ENCODE measurements around the gene ZBTB45. TPM values are rescaled to one million over a fixed set of nuclear protein-coding genes. Genes with fewer than 3 reads are reported as not detected.
A peak's percentile ranks its signal among the peaks of the same experiment; 100 is the strongest.
"Not testable (repeated sequence)": the region's sequence is repeated elsewhere in the genome, so short reads cannot be mapped to it uniquely, and the experiment has no call there.

ZBTB45 gene
- total RNA-seq, 2 experiments from 2014 or later, result 10.1 to 11.1 TPM

DNA sequence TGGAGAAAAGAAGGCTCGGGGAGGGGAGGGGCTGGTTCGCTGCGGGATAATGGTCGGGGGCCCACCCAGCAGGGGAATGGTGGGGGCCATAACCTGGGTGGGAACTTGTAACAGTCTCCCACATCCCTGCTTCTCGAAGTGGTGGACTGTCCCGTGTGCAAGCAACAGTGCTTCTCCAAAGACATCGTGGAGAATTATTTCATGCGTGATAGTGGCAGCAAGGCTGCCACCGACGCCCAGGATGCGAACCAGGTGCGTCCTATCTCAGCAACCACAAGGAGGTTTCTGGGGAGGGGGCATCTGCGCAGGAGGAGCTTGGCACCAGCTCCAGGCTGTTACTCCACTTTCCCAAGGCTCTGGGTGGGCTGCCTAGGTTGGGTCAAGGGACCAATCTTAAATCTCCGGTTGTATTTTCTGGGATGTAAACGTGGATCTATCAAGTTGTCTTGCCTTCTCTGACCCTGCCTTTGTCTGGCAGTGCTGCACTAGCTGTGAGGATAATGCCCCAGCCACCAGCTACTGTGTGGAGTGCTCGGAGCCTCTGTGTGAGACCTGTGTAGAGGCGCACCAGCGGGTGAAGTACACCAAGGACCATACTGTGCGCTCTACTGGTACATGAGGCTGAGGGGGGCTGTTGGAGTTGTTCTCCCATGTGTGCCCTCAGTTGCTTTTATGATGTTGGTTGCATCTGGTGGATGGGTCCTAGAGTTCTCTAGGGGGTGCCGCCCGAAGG is 25.8 kb upstream of the ZBTB45 start:
- H3K27me3 Mint-ChIP-seq, result no peaks in the 10 kb centered on the region
- H3K9me3 Mint-ChIP-seq (ENCODE audit: low read depth), result no peaks in the 10 kb centered on the region
- peaks cover 53% of the 10 kb centered on the region for H3K36me3 Mint-ChIP-seq (ENCODE audit: low read depth)
- no peak for DNase-seq
- ChIA-PET POLR2A (interaction anchor here (2.3 to 3.5 kb wide), 3 partner anchors 9 to 26 kb away, joined by 12 to 41 read pairs (median 18); partner anchors contain the start of genes CHMP2A and ZBTB45), CTCF (interaction anchor here (0.9 kb wide), 1 partner anchor 10 kb away, joined by 4 read pairs; no protein-coding TSS in a partner anchor)
- peaks cover 34% of the 10 kb centered on the region for H3K4me1 Mint-ChIP-seq
- peak overlapping the region; percentile 96 for H3K4me3 Mint-ChIP-seq
- intact Hi-C loops (cut with DNase I, micrococcal nuclease), result loop anchor here in 1 of 2 experiments (1.0 to 2.0 kb wide), 2 partner anchors 9 to 13 kb away; partner anchors contain the start of gene UBE2M
- peak overlapping the region; percentile 93 for H3K27ac Mint-ChIP-seq
- no peak for ATAC-seq

DNA sequence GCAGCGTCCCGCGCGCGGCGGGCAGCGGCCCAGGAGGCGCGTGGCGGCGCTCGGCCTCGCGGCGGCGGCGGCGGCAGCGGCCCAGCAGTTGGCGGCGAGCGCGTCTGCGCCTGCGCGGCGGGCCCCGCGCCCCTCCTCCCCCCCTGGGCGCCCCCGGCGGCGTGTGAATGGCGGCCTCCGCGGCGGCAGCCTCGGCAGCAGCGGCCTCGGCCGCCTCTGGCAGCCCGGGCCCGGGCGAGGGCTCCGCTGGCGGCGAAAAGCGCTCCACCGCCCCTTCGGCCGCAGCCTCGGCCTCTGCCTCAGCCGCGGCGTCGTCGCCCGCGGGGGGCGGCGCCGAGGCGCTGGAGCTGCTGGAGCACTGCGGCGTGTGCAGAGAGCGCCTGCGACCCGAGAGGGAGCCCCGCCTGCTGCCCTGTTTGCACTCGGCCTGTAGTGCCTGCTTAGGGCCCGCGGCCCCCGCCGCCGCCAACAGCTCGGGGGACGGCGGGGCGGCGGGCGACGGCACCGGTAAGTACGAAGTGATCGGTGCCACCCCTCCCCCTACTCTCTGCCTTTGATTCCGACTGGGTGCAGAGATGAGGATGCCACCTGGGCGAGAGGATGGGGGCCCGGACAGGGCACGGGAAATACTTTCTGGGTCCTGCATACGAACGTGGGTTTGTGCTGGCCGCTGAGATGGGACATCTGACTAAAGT is 25.1 kb upstream of the ZBTB45 start:
- Mint-ChIP-seq H3K4me3 (peak overlapping the region; percentile 96), H3K27me3 (no peaks in the 10 kb centered on the region), H3K27ac (peak overlapping the region; percentile 93), H3K4me1 (peaks cover 32% of the 10 kb centered on the region), H3K36me3 (ENCODE audit: low read depth) (peaks cover 47% of the 10 kb centered on the region), H3K9me3 (ENCODE audit: low read depth) (no peaks in the 10 kb centered on the region)
- ChIA-PET CTCF (interaction anchor here (1.5 to 1.9 kb wide), 2 partner anchors 10 to 24 kb away, joined by 6 to 26 read pairs; partner anchors contain the start of genes CHMP2A and ZBTB45), POLR2A (interaction anchor here (0.6 to 3.5 kb wide), 7 partner anchors 9 to 775 kb away, joined by 3 to 41 read pairs (median 6); partner anchors contain the start of genes CHMP2A, UBE2M, ZBTB45 and ZNF586)
- DNase-seq, result peak; percentile 85
- intact Hi-C loops (cut with DNase I, micrococcal nuclease), result loop anchor here (1.0 to 2.0 kb wide), 11 partner anchors 10 to 361 kb away; partner anchors contain the start of genes MZF1 (in 2 of the 2), ZBTB45 (in 2 of the 2), CHMP2A (in 1 of the 2) and ERVK3-1 (in 1 of the 2)
- peak; percentile 34 for ATAC-seq

DNA sequence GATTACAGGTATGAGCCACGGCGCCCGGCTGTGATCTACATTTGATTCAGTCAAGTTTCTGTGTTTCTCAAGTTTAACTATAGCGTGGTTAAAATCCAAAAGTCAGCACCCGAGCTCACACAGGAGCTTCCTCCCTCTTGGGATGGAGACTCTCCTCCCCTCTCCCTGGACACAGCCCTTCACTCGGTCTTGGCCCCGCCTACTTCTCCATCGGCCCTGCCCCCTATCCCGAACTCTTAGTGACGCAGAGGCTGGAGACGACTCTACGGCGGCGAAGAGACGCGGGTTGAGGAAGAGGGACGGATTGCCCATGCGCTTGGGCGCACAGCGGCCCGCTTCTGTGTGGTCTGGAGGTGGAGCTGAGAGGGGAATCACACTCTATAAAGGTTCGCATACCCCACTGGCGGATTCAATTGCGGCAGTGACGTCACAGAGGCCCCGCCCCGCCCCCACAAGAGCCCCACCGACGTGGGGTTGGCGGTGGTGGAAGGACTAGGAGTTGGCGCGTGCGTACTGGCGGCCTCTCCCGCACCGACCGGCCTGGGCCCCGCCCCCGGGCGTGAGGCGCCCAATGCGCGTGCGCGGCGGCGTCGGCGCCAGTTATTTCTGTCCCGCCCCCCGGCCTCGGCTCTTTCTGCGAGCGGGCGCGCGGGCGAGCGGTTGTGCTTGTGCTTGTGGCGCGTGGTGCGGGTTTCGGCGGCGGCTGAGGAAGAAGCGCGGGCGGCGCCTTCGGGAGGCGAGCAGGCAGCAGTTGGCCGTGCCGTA is 24.4 kb upstream of the ZBTB45 start, which contains the start of gene TRIM28:
Gene TRIM28 (plus strand): TSS at position 239 of the 765 bp plus-strand sequence. CDS start 694 bp downstream, outside the sequence.
- intact Hi-C loops (cut with DNase I, micrococcal nuclease), result loop anchor here (1.0 to 2.0 kb wide), 10 partner anchors 11 to 361 kb away; partner anchors contain the start of genes MZF1 (in 2 of the 2), ZBTB45 (in 2 of the 2), CHMP2A (in 1 of the 2) and ERVK3-1 (in 1 of the 2)
- Mint-ChIP-seq H3K4me1 (peaks cover 34% of the 10 kb centered on the region), H3K4me3 (peak within 1 kb of the TSS; percentile 96), H3K9me3 (ENCODE audit: low read depth) (no peaks in the 10 kb centered on the region), H3K27me3 (peaks cover 4% of the 10 kb centered on the region), H3K27ac (peak within 1 kb of the TSS; percentile 97), H3K36me3 (ENCODE audit: low read depth) (peaks cover 41% of the 10 kb centered on the region)
- DNase-seq, result peak; percentile 100
- POLR2A ChIA-PET, result interaction anchor here (0.6 to 3.5 kb wide), 11 partner anchors 10 to 774 kb away, joined by 3 to 41 read pairs (median 6); partner anchors contain the start of genes CHMP2A, UBE2M, ZBTB45 and ZNF497
- ATAC-seq, result peak; percentile 98
- CTCF ChIA-PET, result interaction anchor here (0.8 to 1.9 kb wide), 3 partner anchors 11 to 181 kb away, joined by 3 to 26 read pairs (median 6); partner anchors contain the start of genes CHMP2A and ZBTB45

DNA sequence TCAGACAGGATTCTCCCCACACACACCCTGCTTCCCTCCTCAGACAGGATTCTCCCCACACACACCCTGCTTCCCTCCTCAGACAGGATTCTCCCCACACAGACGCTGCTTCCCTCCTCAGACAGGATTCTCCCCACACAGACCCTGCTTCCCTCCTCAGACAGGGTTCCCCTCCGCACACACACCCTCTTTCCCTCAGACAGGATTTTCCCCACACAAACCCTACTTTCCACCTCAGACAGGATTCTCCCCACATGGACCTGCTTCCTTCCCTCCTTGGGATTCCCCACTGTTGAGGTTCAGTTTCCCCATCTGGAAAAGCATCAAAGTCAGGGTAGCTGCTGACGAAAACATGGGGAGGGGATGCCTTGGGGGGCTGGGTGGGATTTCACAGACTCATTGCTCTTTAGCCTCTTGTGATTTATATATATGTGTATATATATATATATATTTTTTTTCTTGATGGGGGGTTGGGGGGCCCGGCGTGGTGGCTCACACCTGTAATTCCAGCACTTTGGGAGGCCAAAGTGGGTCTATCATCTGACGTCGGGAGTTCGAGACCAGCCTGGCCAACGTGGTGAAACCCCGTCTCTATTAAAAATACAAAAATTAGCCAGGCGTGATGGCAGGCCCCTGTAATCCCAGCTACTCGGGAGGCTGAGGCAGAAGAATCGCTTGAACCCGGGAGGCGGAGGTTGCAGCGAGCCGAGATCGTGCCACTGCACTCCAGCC is 23.2 kb upstream of the ZBTB45 start:
- ATAC-seq; intact Hi-C loops (cut with DNase I, micrococcal nuclease); DNase-seq; H3K4me3 Mint-ChIP-seq; H3K27me3 Mint-ChIP-seq; H3K9me3 Mint-ChIP-seq (ENCODE audit: low read depth); H3K27ac Mint-ChIP-seq: not testable (repeated sequence)
- ChIA-PET POLR2A (interaction anchor here (1.4 to 2.9 kb wide), 2 partner anchors 11 to 19 kb away, joined by 6 to 41 read pairs; partner anchors contain the start of gene CHMP2A), CTCF (interaction anchor here (1.5 to 1.9 kb wide), 2 partner anchors 12 to 22 kb away, joined by 6 to 26 read pairs; partner anchors contain the start of genes CHMP2A and ZBTB45)
- peaks cover 36% of the 10 kb centered on the region for H3K4me1 Mint-ChIP-seq
- peaks cover 30% of the 10 kb centered on the region for H3K36me3 Mint-ChIP-seq (ENCODE audit: low read depth)

DNA sequence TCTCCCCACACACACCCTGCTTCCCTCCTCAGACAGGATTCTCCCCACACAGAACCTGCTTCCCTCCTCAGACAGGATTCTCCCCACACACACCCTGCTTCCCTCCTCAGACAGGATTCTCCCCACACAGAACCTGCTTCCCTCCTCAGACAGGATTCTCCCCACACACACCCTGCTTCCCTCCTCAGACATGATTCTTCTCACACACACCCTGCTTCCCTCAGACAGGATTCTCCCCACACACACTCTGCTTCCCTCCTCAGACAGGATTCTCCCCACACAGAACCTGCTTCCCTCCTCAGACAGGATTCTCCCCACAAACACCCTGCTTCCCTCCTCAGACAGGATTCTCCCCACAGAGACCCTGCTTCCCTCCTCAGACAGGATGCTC is 19.6 kb upstream of the ZBTB45 start:
- H3K36me3 Mint-ChIP-seq (ENCODE audit: low read depth); H3K27me3 Mint-ChIP-seq; H3K9me3 Mint-ChIP-seq (ENCODE audit: low read depth); intact Hi-C loops (cut with DNase I, micrococcal nuclease); DNase-seq; POLR2A ChIA-PET; H3K27ac Mint-ChIP-seq; CTCF ChIA-PET; ATAC-seq: not testable (repeated sequence)
- Mint-ChIP-seq H3K4me3 (peak overlapping the region; percentile 73), H3K4me1 (peaks cover 18% of the 10 kb centered on the region)

DNA sequence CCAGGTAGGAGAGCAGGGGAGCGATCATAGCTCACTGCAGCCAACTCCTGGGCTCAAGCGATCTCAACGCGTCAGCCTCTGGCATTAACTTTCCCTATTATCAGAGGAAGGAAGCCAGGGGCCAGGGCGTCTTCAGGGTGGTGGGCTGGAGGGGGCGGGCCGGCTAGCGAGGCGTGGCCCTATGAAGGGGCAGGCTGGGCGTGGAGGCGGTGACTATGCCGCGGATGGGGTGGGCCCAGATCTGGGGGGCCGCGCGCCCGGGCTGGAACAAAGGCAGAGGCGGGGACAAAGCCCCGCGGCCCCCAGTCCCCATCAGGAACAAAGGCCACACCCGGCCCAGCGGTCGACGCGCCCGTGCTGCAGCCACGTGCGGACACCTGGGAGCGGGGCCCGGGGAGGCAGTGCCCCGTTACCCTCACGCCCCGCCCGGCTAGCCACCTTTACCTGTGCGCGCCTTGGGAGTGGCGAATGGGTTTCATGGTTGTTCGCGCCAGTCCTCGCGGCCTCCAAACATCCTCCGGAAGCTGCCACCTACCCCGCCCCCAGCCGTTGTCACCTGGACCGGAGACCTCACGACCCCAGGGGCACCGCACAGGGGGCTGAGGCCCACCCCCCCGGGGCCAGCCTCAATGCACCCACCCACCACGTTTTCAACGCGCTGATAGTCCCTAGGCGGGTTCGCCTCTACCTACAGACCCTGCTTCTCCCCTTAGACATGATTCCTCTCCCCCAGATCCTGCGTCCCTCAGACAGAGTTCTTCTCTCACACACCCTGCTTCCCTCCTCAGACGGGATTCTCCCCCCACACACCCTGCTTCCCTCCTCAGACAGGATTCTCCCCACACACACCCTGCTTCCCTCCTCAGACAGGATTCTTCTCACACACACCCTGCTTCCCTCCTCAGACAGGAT is 18.9 kb upstream of the ZBTB45 start:
- ChIA-PET CTCF (interaction anchor here (0.6 to 1.0 kb wide), 2 partner anchors 16 to 19 kb away, joined by 3 read pairs; partner anchors contain the start of genes CHMP2A and ZBTB45), POLR2A (no interaction called here)
- peak overlapping the region; percentile 72 for H3K27ac Mint-ChIP-seq
- H3K36me3 Mint-ChIP-seq (ENCODE audit: low read depth), result no peaks in the 10 kb centered on the region
- H3K4me3 Mint-ChIP-seq, result peak overlapping the region; percentile 73
- H3K9me3 Mint-ChIP-seq (ENCODE audit: low read depth), result no peaks in the 10 kb centered on the region
- peaks cover 4% of the 10 kb centered on the region for H3K27me3 Mint-ChIP-seq
- peak; percentile 89 for ATAC-seq
- intact Hi-C loops (cut with DNase I, micrococcal nuclease), result loop anchor here in 1 of 2 experiments (1.0 kb wide), 1 partner anchor 18 kb away; no protein-coding TSS in a partner anchor
- peak; percentile 75 for DNase-seq
- H3K4me1 Mint-ChIP-seq, result peaks cover 14% of the 10 kb centered on the region

DNA sequence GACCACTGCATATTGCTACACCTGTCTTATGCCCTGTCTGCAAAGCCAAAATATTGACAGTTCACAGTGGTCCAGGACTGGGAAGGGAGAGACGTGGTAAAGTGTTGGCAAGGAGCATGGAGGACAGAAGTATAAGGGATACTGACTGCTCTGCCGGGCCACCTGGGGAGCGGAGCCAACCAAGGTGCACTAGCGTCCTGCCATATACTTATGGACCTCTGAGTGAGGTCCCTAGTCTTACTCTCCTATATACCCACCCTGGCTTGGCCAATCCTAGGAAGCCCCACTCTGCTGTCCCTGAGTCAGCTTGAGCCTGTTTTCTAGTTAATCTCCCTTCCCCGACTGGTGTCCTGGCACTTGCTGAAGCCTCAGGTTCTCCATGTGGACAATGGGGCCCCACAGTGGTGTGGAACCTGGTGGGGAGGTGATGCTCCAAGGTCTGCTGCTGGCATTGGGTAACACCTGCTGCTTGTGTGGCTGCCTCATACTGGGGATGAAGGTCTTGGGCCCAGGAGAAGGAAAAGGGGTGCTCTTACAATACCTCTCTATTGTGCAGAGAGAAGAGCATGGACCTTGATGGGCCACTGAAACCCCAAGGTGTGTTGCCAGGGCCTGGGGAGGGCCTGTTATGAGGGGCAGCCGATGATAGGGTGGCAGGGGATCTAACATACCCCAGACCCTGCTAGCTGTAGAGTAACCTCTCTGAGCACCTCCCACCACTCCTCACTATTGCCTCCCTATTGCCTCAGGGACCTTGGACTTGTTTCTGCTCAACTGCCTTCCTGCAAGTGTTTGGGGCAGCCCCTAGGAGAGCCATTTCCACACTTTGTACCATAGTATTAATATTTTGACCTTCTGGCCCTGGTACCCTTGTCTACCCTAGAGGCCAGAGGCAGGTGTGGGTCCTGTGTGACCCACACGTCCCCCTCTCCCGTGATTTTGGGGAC is 17.5 kb upstream of the ZBTB45 start:
- intact Hi-C loops (cut with DNase I, micrococcal nuclease), result no loop called here
- H3K27me3 Mint-ChIP-seq, result peaks cover 4% of the 10 kb centered on the region
- no peaks in the 10 kb centered on the region for H3K9me3 Mint-ChIP-seq (ENCODE audit: low read depth)
- POLR2A ChIA-PET, result no interaction called here
- DNase-seq (no peak), ATAC-seq (no peak)
- CTCF ChIA-PET, result interaction anchor here (1.0 kb wide), 1 partner anchor 17 kb away, joined by 3 read pairs; the partner anchor contains the start of gene ZBTB45
- H3K4me1 Mint-ChIP-seq, result peaks cover 12% of the 10 kb centered on the region
- H3K27ac Mint-ChIP-seq, result no peak overlapping the region
- no peaks in the 10 kb centered on the region for H3K36me3 Mint-ChIP-seq (ENCODE audit: low read depth)
- H3K4me3 Mint-ChIP-seq, result peak overlapping the region; percentile 73

DNA sequence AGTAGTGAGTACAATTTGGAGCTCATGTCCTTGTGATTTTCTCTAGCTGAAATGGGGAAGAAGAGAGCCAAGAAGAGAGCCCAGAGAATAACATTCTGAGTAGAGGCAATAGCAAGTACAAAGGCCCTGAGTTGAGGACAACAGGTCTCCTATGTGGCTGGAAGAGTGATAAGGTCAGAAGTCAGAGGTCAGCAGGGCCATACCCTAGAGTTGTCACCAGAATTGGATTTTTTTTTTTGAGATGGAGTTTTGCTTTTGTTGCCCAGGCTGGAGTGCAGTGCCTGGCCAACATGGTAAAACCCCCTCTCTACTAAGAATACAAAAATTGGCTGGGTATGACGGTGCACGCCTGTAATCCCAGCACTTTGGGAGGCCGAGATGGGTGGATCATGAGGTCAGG is 16.2 kb upstream of the ZBTB45 start:
- no peak for DNase-seq
- peaks cover 12% of the 10 kb centered on the region for H3K4me1 Mint-ChIP-seq
- peaks cover 4% of the 10 kb centered on the region for H3K27me3 Mint-ChIP-seq
- H3K4me3 Mint-ChIP-seq, result no peak overlapping the region
- no peaks in the 10 kb centered on the region for H3K36me3 Mint-ChIP-seq (ENCODE audit: low read depth)
- no peak for ATAC-seq
- no peaks in the 10 kb centered on the region for H3K9me3 Mint-ChIP-seq (ENCODE audit: low read depth)
- CTCF ChIA-PET, result no interaction called here
- intact Hi-C loops (cut with DNase I, micrococcal nuclease), result no loop called here
- POLR2A ChIA-PET, result no interaction called here
- H3K27ac Mint-ChIP-seq, result no peak overlapping the region

All from activated CD4-positive, alpha-beta T cell treated with anti-CD3 and anti-CD28 coated beads for 36 hours (primary cell).